ENCODE data around the gene CHIC2.

DNA sequence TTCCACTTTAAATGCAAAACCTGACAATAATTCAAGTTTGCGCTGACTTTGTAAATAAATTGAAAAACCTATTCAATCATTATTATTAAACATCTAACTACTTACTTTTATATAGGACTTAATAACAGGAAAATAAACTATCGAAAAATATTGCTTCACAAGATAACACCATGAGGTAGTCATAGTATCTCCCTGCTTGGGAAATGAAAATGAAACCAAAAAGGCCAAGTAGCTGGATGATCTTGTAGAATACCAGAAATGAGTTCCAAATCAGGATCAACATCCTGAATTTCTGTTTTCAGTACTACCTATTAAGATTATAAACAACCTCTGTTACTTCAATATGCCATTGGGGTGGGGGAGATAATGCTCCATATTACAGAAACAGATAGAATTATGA, 58.9 kb downstream of the CHIC2 start:
- TF ChIP-seq, protein P1, sequence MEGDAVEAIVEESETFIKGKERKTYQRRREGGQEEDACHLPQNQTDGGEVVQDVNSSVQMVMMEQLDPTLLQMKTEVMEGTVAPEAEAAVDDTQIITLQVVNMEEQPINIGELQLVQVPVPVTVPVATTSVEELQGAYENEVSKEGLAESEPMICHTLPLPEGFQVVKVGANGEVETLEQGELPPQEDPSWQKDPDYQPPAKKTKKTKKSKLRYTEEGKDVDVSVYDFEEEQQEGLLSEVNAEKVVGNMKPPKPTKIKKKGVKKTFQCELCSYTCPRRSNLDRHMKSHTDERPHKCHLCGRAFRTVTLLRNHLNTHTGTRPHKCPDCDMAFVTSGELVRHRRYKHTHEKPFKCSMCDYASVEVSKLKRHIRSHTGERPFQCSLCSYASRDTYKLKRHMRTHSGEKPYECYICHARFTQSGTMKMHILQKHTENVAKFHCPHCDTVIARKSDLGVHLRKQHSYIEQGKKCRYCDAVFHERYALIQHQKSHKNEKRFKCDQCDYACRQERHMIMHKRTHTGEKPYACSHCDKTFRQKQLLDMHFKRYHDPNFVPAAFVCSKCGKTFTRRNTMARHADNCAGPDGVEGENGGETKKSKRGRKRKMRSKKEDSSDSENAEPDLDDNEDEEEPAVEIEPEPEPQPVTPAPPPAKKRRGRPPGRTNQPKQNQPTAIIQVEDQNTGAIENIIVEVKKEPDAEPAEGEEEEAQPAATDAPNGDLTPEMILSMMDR (IDR thresholded peaks at IDR 0.05), result no peak
- TF ChIP-seq EZH2 (IDR thresholded peaks at IDR 0.05), result no peak
